Fibroblast of lung (primary cell): ENCODE measurements around the gene MRPL46.

Source experiments
- CTCF ChIP-seq, 2 donors: IDR thresholded peaks in 1 of 2; conservative IDR thresholded peaks in 1 of 2; 1 replicate in 1 of 2; 2 replicates in 1 of 2; pipeline ENCODE4 v1.5.1; 2011 to 2012; ENCODE audit warnings: low read length in 2 of 2, control low read depth in 1 of 2, inconsistent platforms in 1 of 2, low read depth in 1 of 2, mild to moderate bottlenecking in 1 of 2
- EZH2 ChIP-seq: IDR thresholded peaks from 2 replicates; pipeline ENCODE4 v1.5.1; 2012; ENCODE audit warnings: low read length, control low read depth, mild to moderate bottlenecking; ENCODE audit errors: missing control alignments

GRCh38 chr15:88428805-88429605 is 38.2 kb downstream of the MRPL46 start:
- TF ChIP-seq CTCF (conservative IDR thresholded peaks at IDR 0.05 in 1 of 2, IDR thresholded peaks at IDR 0.05 in 1 of 2; ENCODE audit: low read depth in 1 of 2, low read length in 2 of 2): no peak
- TF ChIP-seq EZH2: no peak
